GM12864 (cell line): ENCODE results near the gene ARHGAP25.

ENCODE experiments used
- DNase-seq: peaks from one replicate; pipeline ENCODE4 v3.0.0-alpha.2; 2011; ENCODE audit warnings: low read depth
- H3K4me3 ChIP-seq: 2 replicates; pipeline ENCODE4 v1.5.1; 2011; ENCODE audit warnings: mild to moderate bottlenecking, low read depth, low read length, control low read depth
- CTCF ChIP-seq: IDR thresholded peaks from 2 replicates; pipeline ENCODE4 v1.5.1; 2011; ENCODE audit warnings: low read depth, mild to moderate bottlenecking, moderate library complexity, low read length, control low read depth, inconsistent platforms; ENCODE audit errors: missing control alignments

ARHGAP25 gene

GRCh38 chr2:68734688-68735525 lies at the start of gene ARHGAP25:
TSS of gene ARHGAP25 (plus strand) at chr2:68734811. CDS start at chr2:68735200, 389 bp downstream.
- DNase-seq, result peak; percentile 83
- H3K4me3 ChIP-seq, result peak within 1 kb of the TSS; percentile 53
- no peak for TF ChIP-seq CTCF

GRCh38 chr2:68686178-68686577 lies 48.4 kb upstream of the ARHGAP25 start:
- H3K4me3 ChIP-seq, result no peak overlapping the region
- no peak for TF ChIP-seq CTCF
- no peak for DNase-seq

- no peak overlapping the region for H3K4me3 ChIP-seq
- TF ChIP-seq CTCF, result no peak
- DNase-seq, result no peak
Measured at GRCh38 chr2:68687018-68687417, 47.6 kb upstream of the ARHGAP25 start.

- DNase-seq, result peak; percentile 79
- TF ChIP-seq CTCF, result no peak
- H3K4me3 ChIP-seq, result no peak overlapping the region; the same call in 1 of the 2 replicates
Measured at GRCh38 chr2:68689553-68690537, 44.8 kb upstream of the ARHGAP25 start.

- no peak for TF ChIP-seq CTCF
- H3K4me3 ChIP-seq, result no peak overlapping the region
- no peak for DNase-seq
Measured at GRCh38 chr2:68690851-68691250, 43.8 kb upstream of the ARHGAP25 start.

GRCh38 chr2:68692511-68692910 lies 42.1 kb upstream of the ARHGAP25 start:
- no peak for TF ChIP-seq CTCF
- no peak overlapping the region for H3K4me3 ChIP-seq
- DNase-seq, result no peak
